ENCODE results near the gene NGLY1. TPM values are rescaled to one million over a fixed set of nuclear protein-coding genes. Genes with fewer than 3 reads are reported as not detected.

NGLY1 gene
- total RNA-seq, 4 donors from 2014 or later = 21.4 to 31.2 (median 22.9) TPM

DNA sequence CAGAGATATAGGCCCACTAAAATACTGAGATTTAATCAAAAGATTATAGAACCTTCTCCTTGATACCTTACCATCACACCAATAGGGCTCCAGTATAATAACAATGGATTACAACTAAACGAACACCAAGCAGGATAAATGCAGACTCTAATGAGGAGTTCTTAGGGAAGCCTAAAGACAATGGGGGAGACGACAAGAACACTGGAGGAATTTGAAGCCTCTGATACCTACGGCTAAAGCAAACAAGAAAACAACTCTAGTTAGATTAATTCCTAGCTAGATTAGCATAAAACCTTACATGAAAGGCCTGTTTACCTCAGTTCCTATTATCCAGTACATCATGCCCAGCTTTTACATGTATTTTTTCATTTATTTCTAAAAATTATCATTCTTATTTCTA lies 35.1 kb downstream of the NGLY1 start:
- DNase-seq (ENCODE audit: low spot score in 2 of 2) = no peak
- H3K9me3 ChIP-seq = no peaks in the 10 kb centered on the region
- no peak overlapping the region for H3K4me3 ChIP-seq
- TF ChIP-seq EP300 (IDR thresholded peaks at IDR 0.05) (no peak), POLR2A (IDR thresholded peaks at IDR 0.05) (no peak)
- TF ChIP-seq, protein P1, sequence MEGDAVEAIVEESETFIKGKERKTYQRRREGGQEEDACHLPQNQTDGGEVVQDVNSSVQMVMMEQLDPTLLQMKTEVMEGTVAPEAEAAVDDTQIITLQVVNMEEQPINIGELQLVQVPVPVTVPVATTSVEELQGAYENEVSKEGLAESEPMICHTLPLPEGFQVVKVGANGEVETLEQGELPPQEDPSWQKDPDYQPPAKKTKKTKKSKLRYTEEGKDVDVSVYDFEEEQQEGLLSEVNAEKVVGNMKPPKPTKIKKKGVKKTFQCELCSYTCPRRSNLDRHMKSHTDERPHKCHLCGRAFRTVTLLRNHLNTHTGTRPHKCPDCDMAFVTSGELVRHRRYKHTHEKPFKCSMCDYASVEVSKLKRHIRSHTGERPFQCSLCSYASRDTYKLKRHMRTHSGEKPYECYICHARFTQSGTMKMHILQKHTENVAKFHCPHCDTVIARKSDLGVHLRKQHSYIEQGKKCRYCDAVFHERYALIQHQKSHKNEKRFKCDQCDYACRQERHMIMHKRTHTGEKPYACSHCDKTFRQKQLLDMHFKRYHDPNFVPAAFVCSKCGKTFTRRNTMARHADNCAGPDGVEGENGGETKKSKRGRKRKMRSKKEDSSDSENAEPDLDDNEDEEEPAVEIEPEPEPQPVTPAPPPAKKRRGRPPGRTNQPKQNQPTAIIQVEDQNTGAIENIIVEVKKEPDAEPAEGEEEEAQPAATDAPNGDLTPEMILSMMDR (IDR thresholded peaks at IDR 0.05) = no peak
- no peak overlapping the region for H3K27ac ChIP-seq
- WGBS, 2 donors = 77 to 84% methylated on average over 3 of the region's 3 CpGs
- no peaks in the 10 kb centered on the region for H3K27me3 ChIP-seq
- peaks cover 0 to 74% (median 3%) of the 10 kb centered on the region in 3 donors for H3K36me3 ChIP-seq
- no peaks in the 10 kb centered on the region for H3K4me1 ChIP-seq

DNA sequence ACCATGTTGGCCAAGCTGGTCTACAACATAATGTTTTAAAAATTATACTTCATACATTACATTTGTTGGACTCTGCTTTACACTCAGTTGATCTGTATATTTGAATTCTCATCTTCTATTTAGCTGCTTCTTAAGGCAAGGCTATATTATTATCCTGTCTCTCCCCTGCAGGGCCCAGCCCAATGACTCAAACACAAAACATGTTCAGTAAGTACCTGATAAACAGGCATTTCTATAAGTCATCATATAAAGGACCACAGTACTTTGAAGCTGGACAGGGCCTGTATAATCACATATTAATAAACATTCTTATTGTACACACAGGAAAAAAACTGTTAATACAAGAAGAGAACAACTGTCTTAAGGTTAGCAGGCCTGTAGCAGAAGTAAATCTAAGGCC lies 36.2 kb downstream of the NGLY1 start:
- Histone ChIP-seq H3K4me1 (no peaks in the 10 kb centered on the region), H3K27ac (no peak overlapping the region), H3K36me3 (peaks cover 0 to 78% (median 3%) of the 10 kb centered on the region in 3 donors), H3K4me3 (no peak overlapping the region), H3K27me3 (no peaks in the 10 kb centered on the region), H3K9me3 (no peaks in the 10 kb centered on the region)
- no peak for DNase-seq (ENCODE audit: low spot score in 2 of 2)
- TF ChIP-seq, protein P1 (IDR thresholded peaks at IDR 0.05) = no peak
- TF ChIP-seq POLR2A (IDR thresholded peaks at IDR 0.05) = no peak
- no peak for TF ChIP-seq EP300 (IDR thresholded peaks at IDR 0.05)

DNA sequence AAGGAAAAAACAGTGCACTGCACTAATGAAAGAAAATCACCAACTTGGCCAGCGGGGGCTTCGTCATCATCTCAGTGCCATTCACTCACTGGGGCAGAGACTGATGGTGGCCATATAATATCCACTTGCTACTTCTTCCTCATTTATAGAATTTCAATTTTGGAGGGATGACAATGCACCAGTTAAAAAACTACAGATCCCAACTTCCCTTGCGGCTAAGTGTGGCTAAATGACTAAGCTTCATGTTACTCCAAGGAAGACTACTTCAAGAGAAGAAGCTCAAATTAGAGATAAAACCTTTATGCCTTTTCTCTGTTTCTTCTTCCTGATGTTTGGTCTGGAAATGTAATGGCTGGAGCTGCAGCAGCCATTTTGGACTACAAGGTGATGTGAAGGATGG lies 38.8 kb downstream of the NGLY1 start:
- H3K4me3 ChIP-seq = no peak overlapping the region
- DNase-seq (ENCODE audit: low spot score in 2 of 2) = no peak
- H3K4me1 ChIP-seq = no peaks in the 10 kb centered on the region
- TF ChIP-seq, protein P1 (IDR thresholded peaks at IDR 0.05) = no peak
- TF ChIP-seq EP300 (IDR thresholded peaks at IDR 0.05) = no peak
- no peak for TF ChIP-seq POLR2A (IDR thresholded peaks at IDR 0.05)
- 97 to 98% methylated on average over 3 of the region's 3 CpGs for WGBS, 2 donors
- H3K9me3 ChIP-seq = no peaks in the 10 kb centered on the region
- H3K36me3 ChIP-seq = peaks cover 0 to 63% (median 2%) of the 10 kb centered on the region in 3 donors
- H3K27me3 ChIP-seq = no peaks in the 10 kb centered on the region
- no peak overlapping the region for H3K27ac ChIP-seq

DNA sequence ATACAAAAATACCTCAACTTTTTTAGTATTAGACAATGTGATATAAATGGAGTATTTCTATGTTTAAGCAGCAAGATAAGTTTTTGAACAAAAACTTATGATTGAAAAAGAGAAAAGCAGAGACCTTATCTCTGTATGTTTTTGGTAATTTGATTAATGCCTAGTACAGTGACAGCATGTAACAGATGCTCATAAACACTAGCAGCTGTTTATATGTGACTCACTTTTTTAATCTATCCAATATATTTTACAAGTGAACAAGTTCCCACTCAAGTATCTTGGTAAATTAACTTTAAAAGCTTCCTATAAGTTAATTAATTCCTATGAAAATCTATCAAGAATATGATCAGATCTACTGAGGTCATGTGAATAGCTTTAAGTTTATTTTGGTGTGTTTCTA lies 55.1 kb downstream of the NGLY1 start:
- no peaks in the 10 kb centered on the region for H3K27me3 ChIP-seq
- H3K9me3 ChIP-seq = no peaks in the 10 kb centered on the region
- H3K4me3 ChIP-seq = no peak overlapping the region
- H3K4me1 ChIP-seq = no peaks in the 10 kb centered on the region
- H3K36me3 ChIP-seq = peaks cover 2 to 62% (median 5%) of the 10 kb centered on the region in 3 donors
- H3K27ac ChIP-seq = no peak overlapping the region
- TF ChIP-seq, protein P1 (IDR thresholded peaks at IDR 0.05) = no peak
- TF ChIP-seq POLR2A (IDR thresholded peaks at IDR 0.05) = no peak
- TF ChIP-seq EP300 (IDR thresholded peaks at IDR 0.05) = no peak
- no peak for DNase-seq (ENCODE audit: low spot score in 2 of 2)

GRCh38 chr3:25727316-25727715 lies 55.9 kb downstream of the NGLY1 start:
- TF ChIP-seq, protein P1 (IDR thresholded peaks at IDR 0.05) = no peak
- TF ChIP-seq EP300 (IDR thresholded peaks at IDR 0.05) = no peak
- TF ChIP-seq POLR2A (IDR thresholded peaks at IDR 0.05) = no peak
- 85 to 86% methylated on average over 6 of the region's 6 CpGs for WGBS, 2 donors
- Histone ChIP-seq H3K9me3 (no peaks in the 10 kb centered on the region), H3K27ac (no peak overlapping the region), H3K4me3 (no peak overlapping the region), H3K27me3 (no peaks in the 10 kb centered on the region), H3K4me1 (no peaks in the 10 kb centered on the region), H3K36me3 (peaks cover 2 to 55% (median 5%) of the 10 kb centered on the region in 3 donors)
- no peak for DNase-seq (ENCODE audit: low spot score in 2 of 2)

All from tibial nerve (tissue), 4 donors.